K562 (cell line): ENCODE data around the gene ARHGAP18. TPM values are rescaled to one million over a fixed set of nuclear protein-coding genes. Genes with fewer than 3 reads are reported as not detected.

Source experiments
- ATAC-seq: fragments of 200-7000 bp; cut with Tn5 transposase; 3 replicates; pipeline ENCODE4 v1.9.1; 2020; ENCODE audit warnings: moderate library complexity
- BruUV-seq: library from RNA; stranded (reverse); fragments of 400-500 nt; replicated peaks from 2 replicates; lab custom pipeline; 2021; lab: Mats Ljungman, UMichigan
- CTCF ChIA-PET: fragments of 300-600 bp; formaldehyde crosslinking; extraction: SDS; loops from one replicate; lab custom pipeline; 2021; ENCODE audit warnings: low intra/inter-chr PET ratio; lab: Yijun Ruan, JAX
- POLR2A ChIA-PET: fragments of 300-600, 350-650 bp; sonication (Branson Sonifier 250); formaldehyde crosslinking; extraction: SDS; loops from one replicate; lab custom pipeline; 2021; ENCODE audit warnings: antibody characterized with exemption, inconsistent platforms; lab: Yijun Ruan, JAX
- DNase-seq, 4 experiments: peaks; one replicate each; pipeline versions ENCODE4 v3.0.0 to v3.0.0-alpha.2; 2011 to 2018; ENCODE audit warnings: low spot score in 3 of 4, mixed read lengths in 3 of 4; ENCODE audit errors: extremely low read depth in 1 of 4
- FAIRE-seq: peaks from 2 replicates; lab custom pipeline; 2011; peaks lifted over from hg19 to GRCh38; lab: Jason Lieb, UNC
- H2AFZ ChIP-seq: 2 replicates; pipeline ENCODE4 v1.6.0; 2011; ENCODE audit warnings: low read depth, low read length, control low read depth, inconsistent platforms
- H3K27ac ChIP-seq: fragments of 200-600 bp; 3 replicates; pipeline ENCODE4 v1.8.0; 2011; ENCODE audit warnings: low read depth, mild to moderate bottlenecking, control low read depth, inconsistent platforms, low read length, moderate library complexity, mixed read lengths; ENCODE audit errors: extremely low read depth
- H3K27me3 ChIP-seq, 2 experiments: fragments of 300-600 bp in 1 of 2; 2 replicates in 1 of 2; 3 replicates in 1 of 2; pipeline versions ENCODE4 v1.6.0 to v1.8.0; 2011; ENCODE audit warnings: inconsistent platforms in 2 of 2, low read length in 2 of 2, mild to moderate bottlenecking in 1 of 2, mixed read lengths in 1 of 2, moderate library complexity in 1 of 2; ENCODE audit not compliant: control insufficient read depth in 2 of 2, insufficient read depth in 2 of 2
- H3K36me3 ChIP-seq: fragments of 300-600 bp; 3 replicates; pipeline ENCODE4 v1.8.0; 2011; ENCODE audit warnings: mild to moderate bottlenecking, low read length, inconsistent platforms; ENCODE audit not compliant: control insufficient read depth, insufficient read depth
- H3K4me1 ChIP-seq, 2 experiments: fragments of 200-600 bp in 1 of 2; replicated peaks in 1 of 2; 2 replicates in 1 of 2; 3 replicates in 1 of 2; pipeline versions ENCODE4 v1.5.1 to v1.8.0; 2011; ENCODE audit warnings: inconsistent platforms in 2 of 2, low read length in 2 of 2, mild to moderate bottlenecking in 1 of 2, mixed read lengths in 1 of 2, moderate library complexity in 1 of 2; ENCODE audit not compliant: control insufficient read depth in 2 of 2, insufficient read depth in 2 of 2
- H3K4me2 ChIP-seq: 2 replicates; pipeline ENCODE4 v1.6.1; 2011; ENCODE audit warnings: low read length, control low read depth, inconsistent platforms, mixed read lengths; ENCODE audit not compliant: insufficient read depth
- H3K4me3 ChIP-seq: fragments of 200-600 bp; sonication (generic), shearing (Covaris generic); 2 replicates; pipeline ENCODE4 v1.5.1; 2016; ENCODE audit warnings: control low read depth, inconsistent platforms
- H3K79me2 ChIP-seq: fragments of 200-600 bp; 3 replicates; pipeline ENCODE4 v1.8.0; 2011; ENCODE audit warnings: low read length, inconsistent platforms; ENCODE audit not compliant: control insufficient read depth, insufficient read depth
- H3K9ac ChIP-seq, 2 experiments: 2 replicates each; pipeline versions ENCODE4 v1.6.0 to v1.6.1; 2011; ENCODE audit warnings: low read depth in 2 of 2, low read length in 2 of 2, control low read depth in 1 of 2, inconsistent platforms in 1 of 2, mild to moderate bottlenecking in 1 of 2, mixed read lengths in 1 of 2; ENCODE audit not compliant: insufficient read depth in 1 of 2
- H3K9me1 ChIP-seq: one replicate; pipeline ENCODE4 v1.6.0; 2011; ENCODE audit warnings: inconsistent platforms, mild to moderate bottlenecking, low read length, moderate library complexity; ENCODE audit not compliant: control insufficient read depth, insufficient read depth
- H3K9me3 ChIP-seq: replicated peaks from 2 replicates; pipeline ENCODE4 v1.5.1; 2011; ENCODE audit warnings: low read depth, low read length, inconsistent platforms; ENCODE audit not compliant: control insufficient read depth, insufficient read depth
- H4K20me1 ChIP-seq: replicated peaks from 2 replicates; pipeline ENCODE4 v1.6.1; 2011; ENCODE audit warnings: low read length, inconsistent platforms, mixed read lengths; ENCODE audit not compliant: control insufficient read depth, insufficient read depth
- POU5F1 ChIP-seq: fragments of 150-350 bp; IDR thresholded peaks from 2 replicates; pipeline ENCODE4 v1.6.1; 2014; ENCODE audit warnings: borderline replicate concordance, low read length, low read depth, mild to moderate bottlenecking; ENCODE audit not compliant: partially characterized antibody
- TRIM24 ChIP-seq, 2 experiments: fragments of 450-650 bp; IDR thresholded peaks; 2 replicates each; pipeline ENCODE4 v1.6.1; 2016
- ZNF263 ChIP-seq: sonication (generic); formaldehyde crosslinking; IDR thresholded peaks from 2 replicates; pipeline ENCODE4 v1.8.0; 2022; ENCODE audit warnings: mild to moderate bottlenecking, missing genetic modification reagents, borderline replicate concordance
- WGBS: fragments of 100-300 bp; shearing (Covaris generic); methylation state at CpG from one replicate; pipeline ENCODE4 v1.1.6; 2016; ENCODE audit warnings: low coverage, mixed read lengths; ENCODE audit not compliant: insufficient coverage; ENCODE audit errors: missing lambda C conversion rate; 5-methylcytosine and 5-hydroxymethylcytosine counted together
- in situ Hi-C: fragments of 300-500 bp; cut with MboI; formaldehyde crosslinking; loops from 4 replicates; pipeline ENCODE4 v1.15.0; 2018; ENCODE audit warnings: inconsistent platforms, mixed read lengths
- intact Hi-C: fragments of 100-400 bp; cut with micrococcal nuclease; formaldehyde crosslinking; loops from 2 replicates; pipeline ENCODE4 v1.14.2; 2022
- polyA plus RNA-seq, 8 experiments: library from polyadenylated mRNA; depleted of rRNA in 4 of 8; stranded (reverse) in 5 of 8; unstranded in 3 of 8; fragments of >200 nt; fragmentation: Nextera tagmentation in 2 of 8; fragmentation: Illumina TruSeq in 1 of 8; extraction: Ambion mirVana in 2 of 8; extraction: Trizol in 1 of 8; gene quantifications; 2 replicates each; pipeline versions ENCODE4 v1.2.1 to v1.2.3, GENCODE V29; 2011 to 2014; ENCODE audit warnings: inconsistent platforms in 1 of 8, missing spikeins in 1 of 8
- total RNA-seq, 7 experiments: library from RNA; depleted of rRNA in 6 of 7; stranded (reverse); fragments of >200 nt in 6 of 7; fragmentation: Illumina TruSeq in 2 of 7; extraction: Trizol in 2 of 7; gene quantifications; 2 replicates each; pipeline versions ENCODE4 v1.2.1 to v1.2.3, GENCODE V29; 2011 to 2021; ENCODE audit warnings: low replicate concordance in 1 of 7
- TF ChIP-seq, protein P1 (sequence below), 2 experiments: fragments of 150-350 bp in 1 of 2; IDR thresholded peaks; 2 replicates each; pipeline ENCODE4 v1.6.1; 2012 to 2016; ENCODE audit warnings: low read depth in 2 of 2, low read length in 2 of 2, mild to moderate bottlenecking in 1 of 2, moderate library complexity in 1 of 2
- TF ChIP-seq, protein P2 (sequence below): sonication (generic); formaldehyde crosslinking; IDR thresholded peaks from 2 replicates; pipeline ENCODE4 v1.8.1; 2022; ENCODE audit warnings: missing genetic modification reagents

Gene ARHGAP18
- total and polyA plus RNA-seq, 9 of the 15 experiments (the other 6 are each of a cell fraction or from before 2014, with no cell fraction given): 13.3 to 29.7 (median 21.1) TPM

DNA sequence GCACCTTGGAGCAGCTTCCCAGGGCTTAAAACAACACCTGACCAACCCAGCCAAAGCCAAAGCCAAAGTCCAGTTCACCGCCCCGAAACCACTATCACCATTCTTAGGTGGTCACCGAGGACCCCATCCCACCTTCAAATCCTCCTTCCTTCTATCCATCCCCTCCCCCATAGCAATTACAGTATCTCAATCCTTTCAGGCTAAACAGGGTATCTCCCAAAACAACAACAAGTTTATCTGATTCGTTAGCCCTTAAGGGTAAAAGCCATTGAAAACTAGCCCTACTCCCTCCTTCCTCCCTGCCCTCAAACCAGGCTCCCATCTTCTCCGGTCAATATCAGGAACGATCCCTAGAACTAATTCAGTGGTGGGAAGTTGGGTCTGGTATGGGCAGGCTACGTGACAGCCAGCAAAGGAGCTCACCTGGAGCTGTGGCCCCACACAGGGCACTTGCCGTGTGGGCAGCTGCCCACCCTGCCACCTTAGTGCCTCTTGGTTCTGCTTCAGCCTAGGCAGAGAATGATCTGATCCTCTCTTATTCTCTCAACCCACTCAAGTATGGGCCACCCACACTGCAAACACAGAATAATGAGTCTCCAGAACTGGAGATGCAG is 2.0 kb downstream of the ARHGAP18 start:
- DNase-seq (no peak), FAIRE-seq (no peak), ATAC-seq (no peak)
- intact Hi-C loops: loop anchor here (5.0 kb wide), 1 partner anchor 36 kb away; no protein-coding TSS in a partner anchor
- Histone ChIP-seq H2AFZ (peak overlapping the region; percentile 44; the same call in 1 of the 2 replicates), H3K4me3 (peak overlapping the region; percentile 64), H3K4me2 (peak overlapping the region; percentile 99), H3K9me1 (no peaks in the 10 kb centered on the region), H3K27ac (peak overlapping the region; percentile 61), H3K9ac (peak overlapping the region; percentile 75 to 92), H3K79me2 (peaks cover 70% of the 10 kb centered on the region), H3K36me3 (peaks cover 4% of the 10 kb centered on the region), H4K20me1 (peaks cover 4% of the 10 kb centered on the region; the same call in 1 of the 2 replicates), H3K9me3 (no peaks in the 10 kb centered on the region), H3K27me3 (no peaks in the 10 kb centered on the region), H3K4me1 (peaks cover 10 to 44% of the 10 kb centered on the region in 2 experiments; a peak in 4 of 5 replicates)
- CTCF ChIA-PET: no interaction called here
- in situ Hi-C loops: no loop called here
- POLR2A ChIA-PET: interaction anchor here (1.2 to 4.8 kb wide), 3 partner anchors 13 to 55 kb away, joined by 4 to 36 read pairs (median 4); no protein-coding TSS in a partner anchor
- no TSS peak for BruUV-seq
- 39% methylated on average over 8 of the region's 8 CpGs for WGBS
- TF ChIP-seq, protein P1, sequence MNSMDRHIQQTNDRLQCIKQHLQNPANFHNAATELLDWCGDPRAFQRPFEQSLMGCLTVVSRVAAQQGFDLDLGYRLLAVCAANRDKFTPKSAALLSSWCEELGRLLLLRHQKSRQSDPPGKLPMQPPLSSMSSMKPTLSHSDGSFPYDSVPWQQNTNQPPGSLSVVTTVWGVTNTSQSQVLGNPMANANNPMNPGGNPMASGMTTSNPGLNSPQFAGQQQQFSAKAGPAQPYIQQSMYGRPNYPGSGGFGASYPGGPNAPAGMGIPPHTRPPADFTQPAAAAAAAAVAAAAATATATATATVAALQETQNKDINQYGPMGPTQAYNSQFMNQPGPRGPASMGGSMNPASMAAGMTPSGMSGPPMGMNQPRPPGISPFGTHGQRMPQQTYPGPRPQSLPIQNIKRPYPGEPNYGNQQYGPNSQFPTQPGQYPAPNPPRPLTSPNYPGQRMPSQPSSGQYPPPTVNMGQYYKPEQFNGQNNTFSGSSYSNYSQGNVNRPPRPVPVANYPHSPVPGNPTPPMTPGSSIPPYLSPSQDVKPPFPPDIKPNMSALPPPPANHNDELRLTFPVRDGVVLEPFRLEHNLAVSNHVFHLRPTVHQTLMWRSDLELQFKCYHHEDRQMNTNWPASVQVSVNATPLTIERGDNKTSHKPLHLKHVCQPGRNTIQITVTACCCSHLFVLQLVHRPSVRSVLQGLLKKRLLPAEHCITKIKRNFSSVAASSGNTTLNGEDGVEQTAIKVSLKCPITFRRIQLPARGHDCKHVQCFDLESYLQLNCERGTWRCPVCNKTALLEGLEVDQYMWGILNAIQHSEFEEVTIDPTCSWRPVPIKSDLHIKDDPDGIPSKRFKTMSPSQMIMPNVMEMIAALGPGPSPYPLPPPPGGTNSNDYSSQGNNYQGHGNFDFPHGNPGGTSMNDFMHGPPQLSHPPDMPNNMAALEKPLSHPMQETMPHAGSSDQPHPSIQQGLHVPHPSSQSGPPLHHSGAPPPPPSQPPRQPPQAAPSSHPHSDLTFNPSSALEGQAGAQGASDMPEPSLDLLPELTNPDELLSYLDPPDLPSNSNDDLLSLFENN (IDR thresholded peaks at IDR 0.05; ENCODE audit: low read depth in 2 of 2, low read length in 2 of 2): no peak
- TF ChIP-seq POU5F1: no peak
- TF ChIP-seq TRIM24 (IDR thresholded peaks at IDR 0.05): no peak
- TF ChIP-seq, protein P2, sequence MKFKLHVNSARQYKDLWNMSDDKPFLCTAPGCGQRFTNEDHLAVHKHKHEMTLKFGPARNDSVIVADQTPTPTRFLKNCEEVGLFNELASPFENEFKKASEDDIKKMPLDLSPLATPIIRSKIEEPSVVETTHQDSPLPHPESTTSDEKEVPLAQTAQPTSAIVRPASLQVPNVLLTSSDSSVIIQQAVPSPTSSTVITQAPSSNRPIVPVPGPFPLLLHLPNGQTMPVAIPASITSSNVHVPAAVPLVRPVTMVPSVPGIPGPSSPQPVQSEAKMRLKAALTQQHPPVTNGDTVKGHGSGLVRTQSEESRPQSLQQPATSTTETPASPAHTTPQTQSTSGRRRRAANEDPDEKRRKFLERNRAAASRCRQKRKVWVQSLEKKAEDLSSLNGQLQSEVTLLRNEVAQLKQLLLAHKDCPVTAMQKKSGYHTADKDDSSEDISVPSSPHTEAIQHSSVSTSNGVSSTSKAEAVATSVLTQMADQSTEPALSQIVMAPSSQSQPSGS (CRISPR knock-in tag): no peak
- TF ChIP-seq ZNF263 (CRISPR knock-in tag): 0 out of 2 replicates have a peak, but pooled peaks have one; percentile 19
